HCT116 (cell line): ENCODE results near the gene USF1. TPM values are rescaled to one million over a fixed set of nuclear protein-coding genes. Genes with fewer than 3 reads are reported as not detected.

ENCODE experiments used
- ATAC-seq: fragments of 200-7000 bp; cut with Tn5 transposase; 2 replicates; pipeline ENCODE4 v1.9.1; 2020; ENCODE audit warnings: mild to moderate bottlenecking, moderate library complexity
- BruUV-seq: library from RNA; stranded (reverse); fragments of 400-500 nt; replicated peaks from 2 replicates; lab custom pipeline; 2021; lab: Mats Ljungman, UMichigan
- CTCF ChIA-PET: fragments of 300-600 bp; sonication (Branson Sonifier 250); formaldehyde crosslinking; loops from one replicate; lab custom pipeline; 2021; ENCODE audit warnings: antibody characterized with exemption; lab: Charles Lee
- POLR2A ChIA-PET: fragments of 300-600, 350-600 bp; sonication (Branson Sonifier 250); formaldehyde crosslinking; loops from one replicate; lab custom pipeline; 2021; ENCODE audit warnings: antibody characterized with exemption; lab: Charles Lee
- RAD21 ChIA-PET, 2 experiments: fragments of 300-600 bp; sonication (Branson Sonifier 250); formaldehyde crosslinking; loops; one replicate each; lab custom pipeline; 2023; ENCODE audit warnings: low total read pairs in 2 of 2; ENCODE audit not compliant: uncharacterized antibody in 2 of 2, unreplicated experiment in 2 of 2, low non-redundant PET in 1 of 2; lab: Charles Lee
- DNase-seq: peaks from one replicate; pipeline ENCODE4 v3.0.0-alpha.2; 2010; ENCODE audit warnings: low read depth, low spot score
- H2AFZ ChIP-seq: fragments of 200-600 bp; shearing (Covaris generic), sonication (generic); 2 replicates; pipeline ENCODE4 v1.6.1; 2017; ENCODE audit warnings: low read depth, mixed run types, mixed read lengths, antibody characterized with exemption, low read length; ENCODE audit not compliant: poor library complexity, severe bottlenecking
- H3K27ac ChIP-seq: 2 replicates; pipeline ENCODE4 v1.5.1; 2012; ENCODE audit warnings: low read depth, low read length
- H3K27me3 ChIP-seq: fragments of 200-600 bp; sonication (generic); 2 replicates; pipeline ENCODE4 v1.6.1; 2016; ENCODE audit warnings: mixed run types, low read length, mixed read lengths; ENCODE audit not compliant: insufficient read depth
- H3K36me3 ChIP-seq, 2 experiments: fragments of 200-500 bp in 1 of 2; fragments of 200-600 bp in 1 of 2; sonication (Bioruptor generic) in 1 of 2; sonication (generic) in 1 of 2; 2 replicates each; pipeline versions ENCODE4 v1.5.1 to v1.6.1; 2014 to 2016; ENCODE audit warnings: low read length in 2 of 2, inconsistent platforms in 1 of 2, mixed read lengths in 1 of 2, mixed run types in 1 of 2; ENCODE audit not compliant: insufficient read depth in 2 of 2, control insufficient read depth in 1 of 2
- H3K4me1 ChIP-seq, 2 experiments: fragments of 200-600 bp in 1 of 2; sonication (generic) in 1 of 2; 2 replicates each; pipeline versions ENCODE4 v1.5.1 to v1.6.1; 2012 to 2017; ENCODE audit warnings: low read length in 2 of 2, inconsistent platforms in 1 of 2, mild to moderate bottlenecking in 1 of 2, mixed read lengths in 1 of 2, mixed run types in 1 of 2, moderate library complexity in 1 of 2; ENCODE audit not compliant: insufficient read depth in 2 of 2, control insufficient read depth in 1 of 2
- H3K4me2 ChIP-seq: fragments of 200-600 bp; sonication (generic); 2 replicates; pipeline ENCODE4 v1.6.1; 2017; ENCODE audit warnings: mixed run types, low read length, mixed read lengths
- H3K4me3 ChIP-seq, 2 experiments: fragments of 200-600 bp in 1 of 2; sonication (generic) in 1 of 2; replicated peaks in 1 of 2; 2 replicates each; pipeline ENCODE4 v1.5.1; 2011 to 2016; ENCODE audit warnings: low read length in 2 of 2, control low read depth in 1 of 2, low read depth in 1 of 2, mild to moderate bottlenecking in 1 of 2, mixed read lengths in 1 of 2, mixed run types in 1 of 2
- H3K79me2 ChIP-seq: fragments of 200-600 bp; sonication (generic); 2 replicates; pipeline ENCODE4 v1.6.1; 2017; ENCODE audit warnings: mild to moderate bottlenecking, mixed run types, low read length, moderate library complexity, mixed read lengths; ENCODE audit not compliant: insufficient read depth
- H3K9ac ChIP-seq: fragments of 200-600 bp; sonication (generic); 2 replicates; pipeline ENCODE4 v1.6.1; 2016; ENCODE audit warnings: low read length, mixed read lengths
- H3K9me2 ChIP-seq: fragments of 200-600 bp; sonication (generic), shearing (Covaris generic); 2 replicates; pipeline ENCODE4 v1.6.1; 2017; ENCODE audit warnings: mixed run types, mild to moderate bottlenecking, moderate library complexity; ENCODE audit not compliant: insufficient read depth
- H3K9me3 ChIP-seq, 2 experiments: fragments of 200-500 bp in 1 of 2; fragments of 200-600 bp in 1 of 2; sonication (Bioruptor generic) in 1 of 2; sonication (generic) in 1 of 2; 2 replicates each; pipeline ENCODE4 v1.6.1; 2014 to 2017; ENCODE audit warnings: low read length in 2 of 2, mixed read lengths in 2 of 2, inconsistent platforms in 1 of 2, low read depth in 1 of 2, mild to moderate bottlenecking in 1 of 2, mixed run types in 1 of 2, moderate library complexity in 1 of 2; ENCODE audit not compliant: control insufficient read depth in 1 of 2, insufficient read depth in 1 of 2
- H4K20me1 ChIP-seq: fragments of 200-600 bp; sonication (generic), shearing (Covaris generic); 2 replicates; pipeline ENCODE4 v1.6.1; 2017; ENCODE audit warnings: mixed run types, mild to moderate bottlenecking, moderate library complexity; ENCODE audit not compliant: insufficient read depth
- CBX3 ChIP-seq: IDR thresholded peaks from 2 replicates; pipeline ENCODE4 v1.6.1; 2012; ENCODE audit warnings: low read depth
- CEBPB ChIP-seq: IDR thresholded peaks from 2 replicates; pipeline ENCODE4 v1.6.1; 2012; ENCODE audit warnings: low read depth
- EGR1 ChIP-seq: IDR thresholded peaks from 2 replicates; pipeline ENCODE4 v1.6.1; 2012; ENCODE audit warnings: low read depth
- ELF1 ChIP-seq: IDR thresholded peaks from 2 replicates; pipeline ENCODE4 v1.6.1; 2012; ENCODE audit warnings: low read depth, borderline replicate concordance
- EZH2 ChIP-seq: fragments of 200-600 bp; sonication (generic); IDR thresholded peaks from 2 replicates; pipeline ENCODE4 v1.6.1; 2017; ENCODE audit warnings: antibody characterized with exemption, mixed run types
- EZH2phosphoT487 ChIP-seq: fragments of 200-600 bp; IDR thresholded peaks from 2 replicates; pipeline ENCODE4 v1.6.1; 2018; ENCODE audit warnings: antibody characterized with exemption, borderline replicate concordance
- FOSL1 ChIP-seq: IDR thresholded peaks from 2 replicates; pipeline ENCODE4 v1.6.1; 2012; ENCODE audit warnings: low read depth
- JUND ChIP-seq: IDR thresholded peaks from 2 replicates; pipeline ENCODE4 v1.6.1; 2012
- POLR2A ChIP-seq: IDR thresholded peaks from 2 replicates; pipeline ENCODE4 v1.7.0; 2011; ENCODE audit warnings: borderline replicate concordance; ENCODE audit not compliant: insufficient read depth, insufficient read length; ENCODE audit errors: extremely low read depth
- POLR2AphosphoS5 ChIP-seq: IDR thresholded peaks from 2 replicates; pipeline ENCODE4 v1.6.1; 2011; ENCODE audit warnings: mild to moderate bottlenecking, low read depth, low read length, moderate library complexity
- SIN3A ChIP-seq: IDR thresholded peaks from 2 replicates; pipeline ENCODE4 v1.6.1; 2012; ENCODE audit warnings: low read depth
- SP1 ChIP-seq: IDR thresholded peaks from 2 replicates; pipeline ENCODE4 v1.6.1; 2012; ENCODE audit warnings: low read depth
- SRF ChIP-seq: IDR thresholded peaks from 2 replicates; pipeline ENCODE4 v1.6.1; 2012; ENCODE audit warnings: low read depth
- YY1 ChIP-seq: IDR thresholded peaks from 2 replicates; pipeline ENCODE4 v1.6.1; 2011; ENCODE audit warnings: low read length, low read depth, moderate library complexity, mild to moderate bottlenecking; ENCODE audit not compliant: insufficient replicate concordance; ENCODE audit errors: extremely low read depth
- ZNF274 ChIP-seq: fragments of 200-500 bp; sonication (Bioruptor generic); IDR thresholded peaks from 2 replicates; pipeline ENCODE4 v1.6.1; 2014; ENCODE audit warnings: mild to moderate bottlenecking, low read depth, low read length, inconsistent platforms
- intact Hi-C: fragments of 100-400 bp; cut with micrococcal nuclease; formaldehyde crosslinking; loops from 2 replicates; pipeline ENCODE4 v1.10.0; 2022
- total RNA-seq: library from RNA; stranded (reverse); gene quantifications from one replicate; pipeline ENCODE4 v1.2.1, GENCODE V29; 2021; ENCODE audit not compliant: unreplicated experiment
- TF ChIP-seq, protein P1 (sequence below): IDR thresholded peaks from 2 replicates; pipeline ENCODE4 v1.6.1; 2012; ENCODE audit warnings: low read depth
- TF ChIP-seq, protein P2 (sequence below): IDR thresholded peaks from 2 replicates; pipeline ENCODE4 v1.6.1; 2012
- TF ChIP-seq, protein P3 (sequence below), 3 experiments: fragments of 200-600 bp in 1 of 3; sonication (generic) in 1 of 3; IDR thresholded peaks in 2 of 3; conservative IDR thresholded peaks in 1 of 3; 2 replicates each; pipeline ENCODE4 v1.5.1; 2012 to 2017; ENCODE audit warnings: low read depth in 2 of 3, low read length in 2 of 3, antibody characterized with exemption in 1 of 3, borderline replicate concordance in 1 of 3, control low read depth in 1 of 3, mild to moderate bottlenecking in 1 of 3, mixed read lengths in 1 of 3, mixed run types in 1 of 3, moderate library complexity in 1 of 3; ENCODE audit not compliant: insufficient read depth in 1 of 3
- TF ChIP-seq, protein P4 (sequence below): IDR thresholded peaks from 2 replicates; pipeline ENCODE4 v1.6.1; 2012
- TF ChIP-seq, protein P5 (sequence below): IDR thresholded peaks from 2 replicates; pipeline ENCODE4 v1.6.1; 2011; ENCODE audit warnings: mild to moderate bottlenecking, low read length, moderate library complexity; ENCODE audit not compliant: insufficient replicate concordance; ENCODE audit errors: extremely low read depth

The USF1 gene
- total RNA-seq, 1 experiment from 2014 or later, result 48.0 TPM

DNA sequence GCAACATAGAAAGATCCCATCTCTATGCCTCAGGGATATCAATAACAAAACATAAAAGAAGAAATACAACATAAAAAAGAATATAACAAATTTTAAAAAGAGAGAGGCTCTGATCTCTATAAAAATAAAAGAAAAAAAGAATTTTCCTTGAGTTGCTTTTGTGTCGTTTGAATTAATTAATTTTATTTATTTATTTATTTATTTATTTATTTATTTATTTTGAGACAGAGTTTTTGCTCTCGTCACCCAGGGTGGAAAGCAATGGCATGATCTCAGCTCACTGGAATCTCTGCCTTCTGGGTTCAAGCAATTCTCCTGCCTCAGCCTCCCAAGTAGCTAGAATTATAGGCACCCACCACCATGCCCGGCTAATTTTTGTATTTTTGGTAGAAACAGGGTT lies 33.4 kb downstream of the USF1 start:
- BruUV-seq, result no TSS peak
- Histone ChIP-seq H3K4me2 (no peak overlapping the region), H3K9me3 (no peaks in the 10 kb centered on the region), H2AFZ (no peak overlapping the region), H3K9me2 (no peaks in the 10 kb centered on the region), H3K79me2 (peaks cover 87% of the 10 kb centered on the region), H3K27me3 (no peaks in the 10 kb centered on the region), H3K36me3 (no peaks in the 10 kb centered on the region; a peak in 1 of 4 replicates), H3K27ac (no peak overlapping the region), H4K20me1 (peaks cover 6% of the 10 kb centered on the region), H3K4me1 (peaks cover 0 to 12% of the 10 kb centered on the region in 2 experiments; a peak in 2 of 4 replicates), H3K9ac (no peak overlapping the region), H3K4me3 (no peak overlapping the region)
- ChIA-PET RAD21 (no interaction called here), POLR2A (interaction anchor here (2.3 kb wide), 1 partner anchor 9 kb away, joined by 15 read pairs; the partner anchor contains the start of gene F11R), CTCF (no interaction called here)
- intact Hi-C loops, result no loop called here
- no peak for DNase-seq
- ATAC-seq, result no peak
- TF ChIP-seq SIN3A (no peak), SRF (no peak), FOSL1 (no peak), EZH2 (no peak), ZNF274 (no peak), EGR1 (no peak), ELF1 (no peak), POLR2A (no peak), CBX3 (no peak), POLR2AphosphoS5 (no peak), JUND (no peak), CEBPB (no peak), YY1 (no peak), SP1 (no peak), EZH2phosphoT487 (no peak)
- TF ChIP-seq, protein P1, sequence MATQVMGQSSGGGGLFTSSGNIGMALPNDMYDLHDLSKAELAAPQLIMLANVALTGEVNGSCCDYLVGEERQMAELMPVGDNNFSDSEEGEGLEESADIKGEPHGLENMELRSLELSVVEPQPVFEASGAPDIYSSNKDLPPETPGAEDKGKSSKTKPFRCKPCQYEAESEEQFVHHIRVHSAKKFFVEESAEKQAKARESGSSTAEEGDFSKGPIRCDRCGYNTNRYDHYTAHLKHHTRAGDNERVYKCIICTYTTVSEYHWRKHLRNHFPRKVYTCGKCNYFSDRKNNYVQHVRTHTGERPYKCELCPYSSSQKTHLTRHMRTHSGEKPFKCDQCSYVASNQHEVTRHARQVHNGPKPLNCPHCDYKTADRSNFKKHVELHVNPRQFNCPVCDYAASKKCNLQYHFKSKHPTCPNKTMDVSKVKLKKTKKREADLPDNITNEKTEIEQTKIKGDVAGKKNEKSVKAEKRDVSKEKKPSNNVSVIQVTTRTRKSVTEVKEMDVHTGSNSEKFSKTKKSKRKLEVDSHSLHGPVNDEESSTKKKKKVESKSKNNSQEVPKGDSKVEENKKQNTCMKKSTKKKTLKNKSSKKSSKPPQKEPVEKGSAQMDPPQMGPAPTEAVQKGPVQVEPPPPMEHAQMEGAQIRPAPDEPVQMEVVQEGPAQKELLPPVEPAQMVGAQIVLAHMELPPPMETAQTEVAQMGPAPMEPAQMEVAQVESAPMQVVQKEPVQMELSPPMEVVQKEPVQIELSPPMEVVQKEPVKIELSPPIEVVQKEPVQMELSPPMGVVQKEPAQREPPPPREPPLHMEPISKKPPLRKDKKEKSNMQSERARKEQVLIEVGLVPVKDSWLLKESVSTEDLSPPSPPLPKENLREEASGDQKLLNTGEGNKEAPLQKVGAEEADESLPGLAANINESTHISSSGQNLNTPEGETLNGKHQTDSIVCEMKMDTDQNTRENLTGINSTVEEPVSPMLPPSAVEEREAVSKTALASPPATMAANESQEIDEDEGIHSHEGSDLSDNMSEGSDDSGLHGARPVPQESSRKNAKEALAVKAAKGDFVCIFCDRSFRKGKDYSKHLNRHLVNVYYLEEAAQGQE, result no peak
- TF ChIP-seq, protein P2, sequence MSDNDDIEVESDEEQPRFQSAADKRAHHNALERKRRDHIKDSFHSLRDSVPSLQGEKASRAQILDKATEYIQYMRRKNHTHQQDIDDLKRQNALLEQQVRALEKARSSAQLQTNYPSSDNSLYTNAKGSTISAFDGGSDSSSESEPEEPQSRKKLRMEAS, result no peak
- TF ChIP-seq, protein P3, sequence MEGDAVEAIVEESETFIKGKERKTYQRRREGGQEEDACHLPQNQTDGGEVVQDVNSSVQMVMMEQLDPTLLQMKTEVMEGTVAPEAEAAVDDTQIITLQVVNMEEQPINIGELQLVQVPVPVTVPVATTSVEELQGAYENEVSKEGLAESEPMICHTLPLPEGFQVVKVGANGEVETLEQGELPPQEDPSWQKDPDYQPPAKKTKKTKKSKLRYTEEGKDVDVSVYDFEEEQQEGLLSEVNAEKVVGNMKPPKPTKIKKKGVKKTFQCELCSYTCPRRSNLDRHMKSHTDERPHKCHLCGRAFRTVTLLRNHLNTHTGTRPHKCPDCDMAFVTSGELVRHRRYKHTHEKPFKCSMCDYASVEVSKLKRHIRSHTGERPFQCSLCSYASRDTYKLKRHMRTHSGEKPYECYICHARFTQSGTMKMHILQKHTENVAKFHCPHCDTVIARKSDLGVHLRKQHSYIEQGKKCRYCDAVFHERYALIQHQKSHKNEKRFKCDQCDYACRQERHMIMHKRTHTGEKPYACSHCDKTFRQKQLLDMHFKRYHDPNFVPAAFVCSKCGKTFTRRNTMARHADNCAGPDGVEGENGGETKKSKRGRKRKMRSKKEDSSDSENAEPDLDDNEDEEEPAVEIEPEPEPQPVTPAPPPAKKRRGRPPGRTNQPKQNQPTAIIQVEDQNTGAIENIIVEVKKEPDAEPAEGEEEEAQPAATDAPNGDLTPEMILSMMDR (IDR thresholded peaks at IDR 0.05 in 2 of 3, conservative IDR thresholded peaks at IDR 0.05 in 1 of 3; ENCODE audit: borderline replicate concordance in 1 of 3, insufficient read depth in 1 of 3, low read depth in 2 of 3, low read length in 2 of 3), result no peak
- TF ChIP-seq, protein P4, sequence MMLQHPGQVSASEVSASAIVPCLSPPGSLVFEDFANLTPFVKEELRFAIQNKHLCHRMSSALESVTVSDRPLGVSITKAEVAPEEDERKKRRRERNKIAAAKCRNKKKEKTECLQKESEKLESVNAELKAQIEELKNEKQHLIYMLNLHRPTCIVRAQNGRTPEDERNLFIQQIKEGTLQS, result no peak
- TF ChIP-seq, protein P5, sequence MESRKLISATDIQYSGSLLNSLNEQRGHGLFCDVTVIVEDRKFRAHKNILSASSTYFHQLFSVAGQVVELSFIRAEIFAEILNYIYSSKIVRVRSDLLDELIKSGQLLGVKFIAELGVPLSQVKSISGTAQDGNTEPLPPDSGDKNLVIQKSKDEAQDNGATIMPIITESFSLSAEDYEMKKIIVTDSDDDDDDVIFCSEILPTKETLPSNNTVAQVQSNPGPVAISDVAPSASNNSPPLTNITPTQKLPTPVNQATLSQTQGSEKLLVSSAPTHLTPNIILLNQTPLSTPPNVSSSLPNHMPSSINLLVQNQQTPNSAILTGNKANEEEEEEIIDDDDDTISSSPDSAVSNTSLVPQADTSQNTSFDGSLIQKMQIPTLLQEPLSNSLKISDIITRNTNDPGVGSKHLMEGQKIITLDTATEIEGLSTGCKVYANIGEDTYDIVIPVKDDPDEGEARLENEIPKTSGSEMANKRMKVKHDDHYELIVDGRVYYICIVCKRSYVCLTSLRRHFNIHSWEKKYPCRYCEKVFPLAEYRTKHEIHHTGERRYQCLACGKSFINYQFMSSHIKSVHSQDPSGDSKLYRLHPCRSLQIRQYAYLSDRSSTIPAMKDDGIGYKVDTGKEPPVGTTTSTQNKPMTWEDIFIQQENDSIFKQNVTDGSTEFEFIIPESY, result no peak
